HepG2 (cell line): ENCODE measurements around the gene INAFM1. TPM values are rescaled to one million over a fixed set of nuclear protein-coding genes. Genes with fewer than 3 reads are reported as not detected.

Experiments
- CREM ChIP-seq, 2 experiments: sonication (generic) in 1 of 2; formaldehyde crosslinking in 1 of 2; IDR thresholded peaks; 2 replicates each; pipeline versions ENCODE4 v1.4.0 to v1.6.1; 2016 to 2020; ENCODE audit warnings: antibody characterized with exemption in 1 of 2, mild to moderate bottlenecking in 1 of 2, missing genetic modification reagents in 1 of 2
- ELF4 ChIP-seq: sonication (generic); formaldehyde crosslinking; IDR thresholded peaks from 2 replicates; pipeline ENCODE4 v1.5.0; 2020; ENCODE audit warnings: missing genetic modification reagents, mild to moderate bottlenecking, moderate library complexity, borderline replicate concordance
- GFI1 ChIP-seq: sonication (generic); formaldehyde crosslinking; IDR thresholded peaks from 2 replicates; pipeline ENCODE4 v1.5.0; 2020; ENCODE audit warnings: missing genetic modification reagents, mild to moderate bottlenecking, borderline replicate concordance
- HOXA9 ChIP-seq: sonication (generic); formaldehyde crosslinking; IDR thresholded peaks from 2 replicates; pipeline ENCODE4 v1.8.1; 2022; ENCODE audit warnings: missing genetic modification reagents, mild to moderate bottlenecking, moderate library complexity, borderline replicate concordance
- KAT2B ChIP-seq: fragments of 150-350 bp; IDR thresholded peaks from 2 replicates; pipeline ENCODE4 v1.6.1; 2014; ENCODE audit warnings: low read depth, low read length, borderline replicate concordance
- PAWR ChIP-seq: sonication (generic); formaldehyde crosslinking; IDR thresholded peaks from 2 replicates; pipeline ENCODE4 v1.4.0; 2020; ENCODE audit warnings: missing genetic modification reagents, mild to moderate bottlenecking, borderline replicate concordance
- POGZ ChIP-seq: sonication (generic); formaldehyde crosslinking; IDR thresholded peaks from 2 replicates; pipeline ENCODE4 v1.4.0; 2020; ENCODE audit warnings: mild to moderate bottlenecking, missing genetic modification reagents
- SPEN ChIP-seq: sonication (generic); formaldehyde crosslinking; IDR thresholded peaks from 2 replicates; pipeline ENCODE4 v1.5.1; 2020; ENCODE audit warnings: low read depth, mild to moderate bottlenecking, missing genetic modification reagents
- TBX2 ChIP-seq: sonication (generic); formaldehyde crosslinking; IDR thresholded peaks from 2 replicates; pipeline ENCODE4 v1.5.0; 2020; ENCODE audit warnings: missing genetic modification reagents, mild to moderate bottlenecking, borderline replicate concordance
- TGIF2 ChIP-seq: IDR thresholded peaks from 2 replicates; pipeline ENCODE4 v1.6.1; 2016; ENCODE audit warnings: control low read depth, missing compliant biosample characterization
- ZFY ChIP-seq: sonication (generic); formaldehyde crosslinking; IDR thresholded peaks from 2 replicates; pipeline ENCODE4 v1.4.0; 2020; ENCODE audit warnings: missing genetic modification reagents
- ZNF263 ChIP-seq: sonication (generic); formaldehyde crosslinking; IDR thresholded peaks from 2 replicates; pipeline ENCODE4 v1.4.0; 2020; ENCODE audit warnings: missing genetic modification reagents
- ZSCAN22 ChIP-seq: sonication (generic); formaldehyde crosslinking; IDR thresholded peaks from 2 replicates; pipeline ENCODE4 v1.4.0; 2020; ENCODE audit warnings: mild to moderate bottlenecking, missing genetic modification reagents
- polyA plus RNA-seq, 8 experiments: library from polyadenylated mRNA; depleted of rRNA in 3 of 8; stranded (reverse) in 7 of 8; unstranded in 1 of 8; fragments of >200 nt; fragmentation: Illumina TruSeq in 4 of 8; extraction: Trizol in 4 of 8; gene quantifications; 2 replicates each; pipeline versions ENCODE4 v1.2.1 to v1.2.3, GENCODE V29; 2011 to 2016; ENCODE audit warnings: low read depth in 4 of 8, missing spikeins in 1 of 8, mixed read lengths in 1 of 8; ENCODE audit not compliant: insufficient read depth in 1 of 8
- total RNA-seq, 5 experiments: library from RNA; depleted of rRNA; stranded (reverse); fragments of >200 nt; fragmentation: Illumina TruSeq; extraction: Trizol; gene quantifications; 2 replicates each; pipeline ENCODE4 v1.2.3, GENCODE V29; 2016; ENCODE audit warnings: low read depth in 1 of 5
- TF ChIP-seq, protein P1 (sequence below): sonication (generic); formaldehyde crosslinking; IDR thresholded peaks from 2 replicates; pipeline ENCODE4 v1.4.0; 2020; ENCODE audit warnings: missing genetic modification reagents
- TF ChIP-seq, protein P2 (sequence below): sonication (generic); formaldehyde crosslinking; conservative IDR thresholded peaks from 2 replicates; pipeline ENCODE4 v1.4.0; 2020; ENCODE audit warnings: mild to moderate bottlenecking, missing genetic modification reagents, moderate library complexity
- TF ChIP-seq, protein P3 (sequence below): sonication (generic); formaldehyde crosslinking; IDR thresholded peaks from 2 replicates; pipeline ENCODE4 v1.8.0; 2022; ENCODE audit warnings: mild to moderate bottlenecking, missing genetic modification reagents; ENCODE audit not compliant: insufficient replicate concordance

Gene INAFM1
- total and polyA plus RNA-seq, 2 of the 13 experiments (the other 11 are each of a cell fraction or from before 2014, with no cell fraction given), result 0.88 to 1.9 TPM

DNA sequence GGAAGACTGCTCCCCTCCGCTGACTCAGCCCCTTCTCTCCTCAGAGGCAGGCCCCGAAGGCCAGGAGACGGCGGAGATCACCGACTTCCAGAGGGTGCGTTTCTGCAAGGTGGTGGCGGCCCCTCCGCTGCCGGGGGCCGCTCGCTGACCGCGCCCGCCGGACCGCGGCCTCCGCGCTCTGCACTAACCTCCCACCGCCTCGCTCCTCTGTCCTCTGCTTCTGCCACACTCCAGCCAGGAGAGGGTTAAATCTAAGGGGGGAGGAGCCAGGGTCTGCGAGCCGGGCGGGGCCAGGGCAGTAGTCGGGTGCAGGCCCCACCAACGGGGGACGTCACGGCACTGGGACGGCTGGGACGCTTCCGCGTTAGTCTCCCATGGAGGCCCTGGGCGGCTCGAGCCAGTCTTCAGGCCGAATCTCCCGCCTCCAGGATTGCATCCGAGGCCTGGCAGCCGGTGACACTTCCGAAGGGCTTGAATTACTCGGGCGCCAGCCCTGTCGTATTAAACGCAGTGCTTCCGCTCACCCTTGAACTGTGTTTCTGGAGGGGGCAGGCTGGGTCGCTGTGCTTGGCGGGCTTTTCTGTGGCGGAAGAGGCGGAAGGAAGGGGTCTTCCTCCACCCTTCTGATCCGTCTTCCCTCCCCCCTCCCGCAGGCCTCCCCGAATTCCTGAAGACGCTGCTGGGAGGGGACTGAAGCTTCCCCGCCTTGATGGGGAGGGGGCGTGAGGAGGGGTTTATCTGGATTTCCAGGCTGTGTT is 1.2 kb upstream of the INAFM1 start (continued):
- TF ChIP-seq, protein P1, sequence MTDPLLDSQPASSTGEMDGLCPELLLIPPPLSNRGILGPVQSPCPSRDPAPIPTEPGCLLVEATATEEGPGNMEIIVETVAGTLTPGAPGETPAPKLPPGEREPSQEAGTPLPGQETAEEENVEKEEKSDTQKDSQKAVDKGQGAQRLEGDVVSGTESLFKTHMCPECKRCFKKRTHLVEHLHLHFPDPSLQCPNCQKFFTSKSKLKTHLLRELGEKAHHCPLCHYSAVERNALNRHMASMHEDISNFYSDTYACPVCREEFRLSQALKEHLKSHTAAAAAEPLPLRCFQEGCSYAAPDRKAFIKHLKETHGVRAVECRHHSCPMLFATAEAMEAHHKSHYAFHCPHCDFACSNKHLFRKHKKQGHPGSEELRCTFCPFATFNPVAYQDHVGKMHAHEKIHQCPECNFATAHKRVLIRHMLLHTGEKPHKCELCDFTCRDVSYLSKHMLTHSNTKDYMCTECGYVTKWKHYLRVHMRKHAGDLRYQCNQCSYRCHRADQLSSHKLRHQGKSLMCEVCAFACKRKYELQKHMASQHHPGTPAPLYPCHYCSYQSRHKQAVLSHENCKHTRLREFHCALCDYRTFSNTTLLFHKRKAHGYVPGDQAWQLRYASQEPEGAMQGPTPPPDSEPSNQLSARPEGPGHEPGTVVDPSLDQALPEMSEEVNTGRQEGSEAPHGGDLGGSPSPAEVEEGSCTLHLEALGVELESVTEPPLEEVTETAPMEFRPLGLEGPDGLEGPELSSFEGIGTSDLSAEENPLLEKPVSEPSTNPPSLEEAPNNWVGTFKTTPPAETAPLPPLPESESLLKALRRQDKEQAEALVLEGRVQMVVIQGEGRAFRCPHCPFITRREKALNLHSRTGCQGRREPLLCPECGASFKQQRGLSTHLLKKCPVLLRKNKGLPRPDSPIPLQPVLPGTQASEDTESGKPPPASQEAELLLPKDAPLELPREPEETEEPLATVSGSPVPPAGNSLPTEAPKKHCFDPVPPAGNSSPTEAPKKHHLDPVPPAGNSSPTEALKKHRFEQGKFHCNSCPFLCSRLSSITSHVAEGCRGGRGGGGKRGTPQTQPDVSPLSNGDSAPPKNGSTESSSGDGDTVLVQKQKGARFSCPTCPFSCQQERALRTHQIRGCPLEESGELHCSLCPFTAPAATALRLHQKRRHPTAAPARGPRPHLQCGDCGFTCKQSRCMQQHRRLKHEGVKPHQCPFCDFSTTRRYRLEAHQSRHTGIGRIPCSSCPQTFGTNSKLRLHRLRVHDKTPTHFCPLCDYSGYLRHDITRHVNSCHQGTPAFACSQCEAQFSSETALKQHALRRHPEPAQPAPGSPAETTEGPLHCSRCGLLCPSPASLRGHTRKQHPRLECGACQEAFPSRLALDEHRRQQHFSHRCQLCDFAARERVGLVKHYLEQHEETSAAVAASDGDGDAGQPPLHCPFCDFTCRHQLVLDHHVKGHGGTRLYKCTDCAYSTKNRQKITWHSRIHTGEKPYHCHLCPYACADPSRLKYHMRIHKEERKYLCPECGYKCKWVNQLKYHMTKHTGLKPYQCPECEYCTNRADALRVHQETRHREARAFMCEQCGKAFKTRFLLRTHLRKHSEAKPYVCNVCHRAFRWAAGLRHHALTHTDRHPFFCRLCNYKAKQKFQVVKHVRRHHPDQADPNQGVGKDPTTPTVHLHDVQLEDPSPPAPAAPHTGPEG (CRISPR knock-in tag), result no peak
- TF ChIP-seq ZNF263 (CRISPR knock-in tag), result no peak
- TF ChIP-seq PAWR (CRISPR knock-in tag), result no peak
- no peak for TF ChIP-seq ZSCAN22
- TF ChIP-seq GFI1 (CRISPR knock-in tag), result peak; percentile 55; the same call in 1 of the 2 replicates
- TF ChIP-seq KAT2B, result no peak
- TF ChIP-seq HOXA9 (CRISPR knock-in tag), result no peak
- TF ChIP-seq, protein P2, sequence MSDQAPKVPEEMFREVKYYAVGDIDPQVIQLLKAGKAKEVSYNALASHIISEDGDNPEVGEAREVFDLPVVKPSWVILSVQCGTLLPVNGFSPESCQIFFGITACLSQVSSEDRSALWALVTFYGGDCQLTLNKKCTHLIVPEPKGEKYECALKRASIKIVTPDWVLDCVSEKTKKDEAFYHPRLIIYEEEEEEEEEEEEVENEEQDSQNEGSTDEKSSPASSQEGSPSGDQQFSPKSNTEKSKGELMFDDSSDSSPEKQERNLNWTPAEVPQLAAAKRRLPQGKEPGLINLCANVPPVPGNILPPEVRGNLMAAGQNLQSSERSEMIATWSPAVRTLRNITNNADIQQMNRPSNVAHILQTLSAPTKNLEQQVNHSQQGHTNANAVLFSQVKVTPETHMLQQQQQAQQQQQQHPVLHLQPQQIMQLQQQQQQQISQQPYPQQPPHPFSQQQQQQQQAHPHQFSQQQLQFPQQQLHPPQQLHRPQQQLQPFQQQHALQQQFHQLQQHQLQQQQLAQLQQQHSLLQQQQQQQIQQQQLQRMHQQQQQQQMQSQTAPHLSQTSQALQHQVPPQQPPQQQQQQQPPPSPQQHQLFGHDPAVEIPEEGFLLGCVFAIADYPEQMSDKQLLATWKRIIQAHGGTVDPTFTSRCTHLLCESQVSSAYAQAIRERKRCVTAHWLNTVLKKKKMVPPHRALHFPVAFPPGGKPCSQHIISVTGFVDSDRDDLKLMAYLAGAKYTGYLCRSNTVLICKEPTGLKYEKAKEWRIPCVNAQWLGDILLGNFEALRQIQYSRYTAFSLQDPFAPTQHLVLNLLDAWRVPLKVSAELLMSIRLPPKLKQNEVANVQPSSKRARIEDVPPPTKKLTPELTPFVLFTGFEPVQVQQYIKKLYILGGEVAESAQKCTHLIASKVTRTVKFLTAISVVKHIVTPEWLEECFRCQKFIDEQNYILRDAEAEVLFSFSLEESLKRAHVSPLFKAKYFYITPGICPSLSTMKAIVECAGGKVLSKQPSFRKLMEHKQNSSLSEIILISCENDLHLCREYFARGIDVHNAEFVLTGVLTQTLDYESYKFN, result peak; percentile 63
- peak; percentile 80 for TF ChIP-seq TBX2
- TF ChIP-seq CREM (IDR thresholded peaks at IDR 0.05), result peak; percentile 48; the same call in 1 of the 2 replicates
- TF ChIP-seq CREM (CRISPR knock-in tag; IDR thresholded peaks at IDR 0.05), result no peak
- peak; percentile 60; the same call in 1 of the 2 replicates for TF ChIP-seq SPEN (CRISPR knock-in tag)
- TF ChIP-seq, protein P3, sequence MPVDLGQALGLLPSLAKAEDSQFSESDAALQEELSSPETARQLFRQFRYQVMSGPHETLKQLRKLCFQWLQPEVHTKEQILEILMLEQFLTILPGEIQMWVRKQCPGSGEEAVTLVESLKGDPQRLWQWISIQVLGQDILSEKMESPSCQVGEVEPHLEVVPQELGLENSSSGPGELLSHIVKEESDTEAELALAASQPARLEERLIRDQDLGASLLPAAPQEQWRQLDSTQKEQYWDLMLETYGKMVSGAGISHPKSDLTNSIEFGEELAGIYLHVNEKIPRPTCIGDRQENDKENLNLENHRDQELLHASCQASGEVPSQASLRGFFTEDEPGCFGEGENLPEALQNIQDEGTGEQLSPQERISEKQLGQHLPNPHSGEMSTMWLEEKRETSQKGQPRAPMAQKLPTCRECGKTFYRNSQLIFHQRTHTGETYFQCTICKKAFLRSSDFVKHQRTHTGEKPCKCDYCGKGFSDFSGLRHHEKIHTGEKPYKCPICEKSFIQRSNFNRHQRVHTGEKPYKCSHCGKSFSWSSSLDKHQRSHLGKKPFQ (CRISPR knock-in tag), result no peak
- TF ChIP-seq ZFY, result peak; percentile 85
- TF ChIP-seq ELF4 (CRISPR knock-in tag), result peak; percentile 91
- TF ChIP-seq POGZ (CRISPR knock-in tag), result peak; percentile 55
- TF ChIP-seq TGIF2 (CRISPR knock-in tag), result 0 out of 2 replicates have a peak, but pooled peaks have one; percentile 18
